Keratinocyte (primary cell): Measurements from ENCODE around the gene PLEKHB2.

Source experiments
- EZH2 ChIP-seq: IDR thresholded peaks from one replicate; pipeline ENCODE4 v1.6.1; 2012; ENCODE audit warnings: inconsistent platforms, mild to moderate bottlenecking, low read length, moderate library complexity
- TF ChIP-seq, protein P1 (sequence below), 3 experiments: IDR thresholded peaks in 1 of 3; conservative IDR thresholded peaks in 1 of 3; optimal IDR thresholded peaks in 1 of 3; 2 replicates in 2 of 3; 3 replicates in 1 of 3; pipeline versions ENCODE3 to v1.5.1; 2011; ENCODE audit warnings: low read length in 3 of 3, mild to moderate bottlenecking in 3 of 3, moderate library complexity in 2 of 3, control low read depth in 1 of 3, inconsistent platforms in 1 of 3; ENCODE audit not compliant: insufficient read depth in 2 of 3; ENCODE audit errors: extremely low read depth in 1 of 3

GRCh38 chr2:131067465-131068125 is 37.5 kb upstream of the PLEKHB2 start:
- TF ChIP-seq, protein P1, sequence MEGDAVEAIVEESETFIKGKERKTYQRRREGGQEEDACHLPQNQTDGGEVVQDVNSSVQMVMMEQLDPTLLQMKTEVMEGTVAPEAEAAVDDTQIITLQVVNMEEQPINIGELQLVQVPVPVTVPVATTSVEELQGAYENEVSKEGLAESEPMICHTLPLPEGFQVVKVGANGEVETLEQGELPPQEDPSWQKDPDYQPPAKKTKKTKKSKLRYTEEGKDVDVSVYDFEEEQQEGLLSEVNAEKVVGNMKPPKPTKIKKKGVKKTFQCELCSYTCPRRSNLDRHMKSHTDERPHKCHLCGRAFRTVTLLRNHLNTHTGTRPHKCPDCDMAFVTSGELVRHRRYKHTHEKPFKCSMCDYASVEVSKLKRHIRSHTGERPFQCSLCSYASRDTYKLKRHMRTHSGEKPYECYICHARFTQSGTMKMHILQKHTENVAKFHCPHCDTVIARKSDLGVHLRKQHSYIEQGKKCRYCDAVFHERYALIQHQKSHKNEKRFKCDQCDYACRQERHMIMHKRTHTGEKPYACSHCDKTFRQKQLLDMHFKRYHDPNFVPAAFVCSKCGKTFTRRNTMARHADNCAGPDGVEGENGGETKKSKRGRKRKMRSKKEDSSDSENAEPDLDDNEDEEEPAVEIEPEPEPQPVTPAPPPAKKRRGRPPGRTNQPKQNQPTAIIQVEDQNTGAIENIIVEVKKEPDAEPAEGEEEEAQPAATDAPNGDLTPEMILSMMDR (optimal IDR thresholded peaks at IDR 0.05 in 1 of 3, IDR thresholded peaks at IDR 0.05 in 1 of 3, conservative IDR thresholded peaks at IDR 0.05 in 1 of 3; ENCODE audit: extremely low read depth in 1 of 3, insufficient read depth in 2 of 3, low read length in 3 of 3) = no peak
- TF ChIP-seq EZH2 = no peak
